Measurements from ENCODE around the gene HEYL.
"Not testable (repeated sequence)": the region's sequence is repeated elsewhere in the genome, so short reads cannot be mapped to it uniquely, and the experiment has no call there.

Gene HEYL

GRCh38 chr1:39613250-39613649 is 26.2 kb downstream of the HEYL start:
- DNase-seq (ENCODE audit: low read depth in 2 of 2, low spot score in 1 of 2): no peak

GRCh38 chr1:39609618-39610331 is 29.7 kb downstream of the HEYL start:
- DNase-seq (ENCODE audit: low read depth in 2 of 2, low spot score in 1 of 2): peak; percentile 56 to 60

- no peak for DNase-seq (ENCODE audit: low read depth in 2 of 2, low spot score in 1 of 2)
Observed at GRCh38 chr1:39608921-39609320, 30.5 kb downstream of the HEYL start.

GRCh38 chr1:39603677-39604076 is 35.8 kb downstream of the HEYL start:
- not testable (repeated sequence) for DNase-seq (ENCODE audit: low read depth in 2 of 2, low spot score in 1 of 2)

- not testable (repeated sequence) for DNase-seq (ENCODE audit: low read depth in 2 of 2, low spot score in 1 of 2)
Observed at GRCh38 chr1:39601667-39602255, 37.7 kb downstream of the HEYL start.

- no peak for DNase-seq (ENCODE audit: low read depth in 2 of 2, low spot score in 1 of 2)
Observed at GRCh38 chr1:39596163-39596562, 43.3 kb downstream of the HEYL start.

GRCh38 chr1:39593386-39593785 is 46.1 kb downstream of the HEYL start:
- no peak for DNase-seq (ENCODE audit: low read depth in 2 of 2, low spot score in 1 of 2)

- no peak for DNase-seq (ENCODE audit: low read depth in 2 of 2, low spot score in 1 of 2)
Observed at GRCh38 chr1:39592069-39592468, 47.4 kb downstream of the HEYL start.

- no peak for DNase-seq (ENCODE audit: low read depth in 2 of 2, low spot score in 1 of 2)
Observed at GRCh38 chr1:39590546-39590945, 48.9 kb downstream of the HEYL start.

- DNase-seq (ENCODE audit: low read depth in 2 of 2, low spot score in 1 of 2): no peak
Observed at GRCh38 chr1:39585933-39586332, 53.5 kb downstream of the HEYL start.

- DNase-seq (ENCODE audit: low read depth in 2 of 2, low spot score in 1 of 2): peak in 1 of 2 donors; percentile 3
Observed at GRCh38 chr1:39576016-39576657, 63.3 kb downstream of the HEYL start.

- peak; percentile 24 to 43 for DNase-seq (ENCODE audit: low read depth in 2 of 2, low spot score in 1 of 2)
Observed at GRCh38 chr1:39575191-39576015, 64.0 kb downstream of the HEYL start.

GRCh38 chr1:39574646-39575045 is 64.8 kb downstream of the HEYL start:
- DNase-seq (ENCODE audit: low read depth in 2 of 2, low spot score in 1 of 2): no peak
